GM12872 (cell line): ENCODE data around the gene INSYN2A.

Experiments
- CTCF ChIP-seq: IDR thresholded peaks from 3 replicates; pipeline ENCODE4 v1.5.1; 2011; ENCODE audit warnings: low read depth, mild to moderate bottlenecking, low read length, moderate library complexity; ENCODE audit not compliant: insufficient read depth

Gene INSYN2A

DNA sequence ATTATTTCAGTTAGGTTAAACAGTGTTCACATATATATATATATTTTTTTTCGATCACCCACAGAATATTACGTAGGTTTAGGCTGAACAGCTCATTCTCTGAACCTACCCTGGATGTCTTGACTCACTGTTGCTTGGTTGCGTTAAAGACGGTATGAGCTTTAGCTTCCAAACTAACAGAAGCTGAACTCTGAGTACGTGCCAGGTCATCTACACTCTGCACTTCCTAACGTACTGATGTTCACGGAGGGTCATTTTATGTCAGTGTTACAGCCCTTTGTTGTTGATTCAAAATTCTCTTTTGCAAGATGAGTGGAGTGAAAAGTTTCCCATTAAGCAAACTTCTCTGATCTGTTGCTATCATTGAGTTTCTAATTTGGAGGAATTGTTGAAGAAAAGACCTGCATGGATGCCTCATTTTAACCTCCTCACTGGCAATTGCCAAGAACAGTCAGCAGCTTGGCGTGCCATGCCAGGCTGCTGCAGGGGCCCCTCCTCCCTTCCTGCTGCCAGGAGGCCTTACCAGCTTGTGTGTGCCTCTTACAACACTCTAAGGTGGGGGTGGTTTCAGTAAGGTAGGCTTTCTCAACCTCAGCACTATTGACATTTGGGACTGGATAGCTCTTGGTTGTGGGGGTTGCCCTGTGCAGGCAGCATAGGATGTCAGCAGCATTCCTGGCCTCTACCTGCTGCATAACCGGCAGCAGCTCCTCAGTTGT lies 44.3 kb downstream of the INSYN2A start:
- TF ChIP-seq CTCF, result no peak

GRCh38 chr10:127151541-127151940 lies 44.9 kb downstream of the INSYN2A start:
- TF ChIP-seq CTCF, result no peak

DNA sequence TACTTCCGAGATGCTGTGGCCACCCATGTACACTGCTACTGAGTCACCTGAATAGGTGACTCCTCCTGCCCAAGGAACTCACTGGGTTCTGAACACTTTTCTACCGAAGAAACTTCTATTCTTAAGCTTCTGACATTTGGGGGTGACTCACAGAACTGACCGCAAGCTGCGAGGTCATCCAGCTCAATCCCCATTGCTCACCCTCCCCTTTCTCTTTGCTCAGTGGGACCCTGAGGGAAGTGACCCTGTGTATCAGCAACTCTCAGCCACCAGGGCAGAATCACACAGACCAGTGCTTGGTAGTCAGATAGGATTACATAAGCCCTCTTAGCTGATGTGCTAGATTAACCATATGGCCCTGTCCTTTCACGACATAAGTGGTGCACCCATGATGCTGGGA lies 46.3 kb downstream of the INSYN2A start:
- TF ChIP-seq CTCF, result no peak

DNA sequence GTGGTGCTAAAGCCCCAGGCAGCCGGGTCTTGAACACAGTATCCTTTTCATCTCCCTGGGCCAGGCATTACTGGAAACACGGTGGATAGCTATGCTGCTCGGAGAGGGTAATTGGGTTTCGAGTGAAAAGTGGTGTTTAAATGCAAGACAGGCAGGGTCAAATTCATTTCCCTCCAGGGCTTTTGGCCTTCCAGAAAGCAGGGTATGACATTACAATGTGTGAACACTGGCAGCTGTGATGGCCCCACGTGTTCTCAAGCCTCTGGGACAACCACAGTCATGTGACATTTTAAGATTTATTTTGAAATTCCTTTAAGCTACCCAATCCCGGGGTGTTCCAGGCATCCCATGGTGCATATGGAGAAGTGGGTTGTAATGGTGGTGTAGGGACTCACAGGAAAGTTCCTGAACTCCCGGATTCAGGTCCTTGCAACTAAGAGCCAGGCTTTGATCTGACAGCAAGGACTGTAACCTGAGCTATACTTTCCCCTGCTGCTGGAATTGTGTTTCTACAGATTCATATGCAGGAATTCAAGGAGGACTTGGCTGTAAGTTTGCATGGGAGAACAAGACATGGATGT lies 46.8 kb downstream of the INSYN2A start:
- TF ChIP-seq CTCF, result no peak

DNA sequence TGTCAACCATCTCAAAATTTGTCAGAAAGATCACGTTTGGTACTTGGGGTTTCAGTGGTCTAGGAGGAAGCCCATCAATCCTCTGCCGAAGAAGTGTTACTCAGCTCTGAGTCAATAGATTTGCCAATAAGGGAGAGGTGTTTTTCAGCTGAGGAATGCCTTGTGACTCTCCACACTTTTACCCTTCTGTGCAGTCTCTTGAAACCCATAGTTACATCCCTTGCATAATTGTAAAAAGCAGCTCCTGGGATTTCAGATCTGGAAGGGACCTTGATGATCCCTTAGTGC lies 47.5 kb downstream of the INSYN2A start:
- no peak for TF ChIP-seq CTCF

DNA sequence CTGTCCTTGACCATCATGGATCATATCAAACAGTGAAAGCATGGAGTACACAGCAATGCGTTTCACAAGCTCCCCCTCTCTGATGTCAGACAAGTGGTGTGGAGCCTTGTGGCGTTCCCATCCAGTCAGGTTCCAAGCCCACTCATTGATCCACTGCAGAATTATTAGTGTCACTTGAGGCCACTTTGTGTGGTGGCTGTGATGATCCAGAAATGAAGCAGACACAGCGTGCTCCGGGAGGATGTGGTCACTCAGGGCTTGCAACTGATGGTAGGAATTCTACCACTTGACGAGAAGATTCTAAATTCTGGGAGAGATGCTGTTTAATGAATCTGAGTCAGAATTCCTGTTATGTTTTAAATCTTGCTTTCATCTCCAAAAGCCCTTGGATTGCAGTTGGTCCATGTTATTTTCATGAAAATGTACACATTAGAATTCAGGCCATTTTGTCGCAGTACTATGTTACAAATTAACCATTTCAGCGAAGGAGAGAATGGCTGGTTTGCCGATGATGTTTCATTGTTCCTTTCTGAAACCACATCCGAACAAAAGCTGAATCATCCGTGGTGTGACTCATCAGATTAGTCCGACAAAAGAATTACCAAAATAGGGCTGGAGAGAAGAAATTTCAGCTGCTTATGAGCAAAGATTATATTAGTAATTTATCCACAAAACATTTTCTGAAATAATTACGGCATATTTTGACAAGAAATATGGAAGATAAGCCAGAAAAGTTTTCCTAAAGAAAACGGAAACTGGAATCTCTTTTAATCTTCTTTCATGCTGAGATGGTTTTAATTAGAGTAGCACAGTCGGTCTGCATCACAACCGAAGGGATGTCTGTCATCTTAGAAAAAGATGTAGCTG lies 48.1 kb downstream of the INSYN2A start:
- TF ChIP-seq CTCF, result no peak

DNA sequence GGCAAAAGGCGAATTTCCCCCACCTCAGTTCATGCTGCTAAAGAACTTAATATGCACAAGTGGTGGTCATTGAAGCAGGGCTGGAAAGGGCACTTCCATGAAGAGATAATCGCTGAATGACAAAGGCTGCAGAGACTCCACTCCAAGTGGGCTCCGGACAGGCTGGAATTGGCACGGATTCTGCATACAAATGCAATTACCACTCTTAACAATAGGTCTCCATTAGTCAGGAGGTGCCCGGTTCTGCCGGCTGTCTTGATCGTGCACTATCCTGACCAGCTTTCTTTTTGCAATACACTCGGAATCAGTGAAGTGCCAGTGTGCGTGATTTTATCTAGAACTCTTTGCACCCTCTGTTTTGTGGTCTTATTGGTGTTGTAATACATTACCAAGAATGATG lies 49.7 kb downstream of the INSYN2A start:
- TF ChIP-seq CTCF, result no peak
